Fibroblast of lung (primary cell): ENCODE measurements around the gene CIAO3. TPM values are rescaled to one million over a fixed set of nuclear protein-coding genes. Genes with fewer than 3 reads are reported as not detected.

Source experiments
- DNase-seq, 2 donors: peaks; one replicate each; pipeline versions ENCODE4 v3.0.0 to v3.0.0-alpha.2; 2010; ENCODE audit warnings: low read depth in 2 of 2
- H2AFZ ChIP-seq: 2 replicates; pipeline ENCODE4 v1.5.1; 2012; ENCODE audit warnings: low read length, control low read depth, inconsistent platforms
- H3K27ac ChIP-seq: 2 replicates; pipeline ENCODE4 v1.5.1; 2011; ENCODE audit warnings: low read length, control low read depth; ENCODE audit not compliant: insufficient read depth
- H3K27me3 ChIP-seq: 2 replicates; pipeline ENCODE4 v1.5.1; 2011; ENCODE audit warnings: mild to moderate bottlenecking, low read length; ENCODE audit not compliant: control insufficient read depth, insufficient read depth
- H3K36me3 ChIP-seq: 2 replicates; pipeline ENCODE4 v1.5.1; 2011; ENCODE audit warnings: low read length; ENCODE audit not compliant: control insufficient read depth, insufficient read depth
- H3K4me1 ChIP-seq: 2 replicates; pipeline ENCODE4 v1.5.1; 2011; ENCODE audit warnings: low read length; ENCODE audit not compliant: control insufficient read depth, insufficient read depth; ENCODE audit errors: extremely low read depth
- H3K4me2 ChIP-seq: 2 replicates; pipeline ENCODE4 v1.5.1; 2011; ENCODE audit warnings: low read length, control low read depth; ENCODE audit not compliant: insufficient read depth; ENCODE audit errors: extremely low read depth
- H3K4me3 ChIP-seq, 4 experiments: fragments of 200-600 bp in 1 of 4; sonication (generic) in 1 of 4; replicated peaks in 1 of 4; 2 replicates each; pipeline ENCODE4 v1.5.1; 2011 to 2016; ENCODE audit warnings: low read length in 4 of 4, low read depth in 3 of 4, mild to moderate bottlenecking in 3 of 4, control low read depth in 2 of 4, inconsistent platforms in 1 of 4, mixed read lengths in 1 of 4; ENCODE audit not compliant: insufficient read depth in 1 of 4; ENCODE audit errors: control extremely low read depth in 1 of 4
- H3K79me2 ChIP-seq: 2 replicates; pipeline ENCODE4 v1.5.1; 2012; ENCODE audit warnings: mild to moderate bottlenecking, low read length, inconsistent platforms; ENCODE audit not compliant: control insufficient read depth, insufficient read depth
- H3K9ac ChIP-seq: 2 replicates; pipeline ENCODE4 v1.5.1; 2011; ENCODE audit warnings: mild to moderate bottlenecking, low read length, control low read depth; ENCODE audit not compliant: insufficient read depth
- H3K9me3 ChIP-seq: 2 replicates; pipeline ENCODE4 v1.5.1; 2012; ENCODE audit warnings: low read depth, low read length; ENCODE audit not compliant: control insufficient read depth, insufficient read depth
- H4K20me1 ChIP-seq: 2 replicates; pipeline ENCODE4 v1.5.1; 2011; ENCODE audit warnings: low read length; ENCODE audit not compliant: control insufficient read depth, insufficient read depth; ENCODE audit errors: extremely low read depth
- EZH2 ChIP-seq: IDR thresholded peaks from 2 replicates; pipeline ENCODE4 v1.5.1; 2012; ENCODE audit warnings: low read length, control low read depth, mild to moderate bottlenecking; ENCODE audit errors: missing control alignments
- polyA plus RNA-seq, 2 donors: library from polyadenylated mRNA; depleted of rRNA in 1 of 2; stranded (reverse) in 1 of 2; unstranded in 1 of 2; fragments of >200 nt; gene quantifications; 2 replicates each; pipeline ENCODE4 v1.2.1, GENCODE V29; 2011 to 2012; ENCODE audit warnings: missing spikeins in 1 of 2
- total RNA-seq: library from RNA; depleted of rRNA; stranded (reverse); fragments of >200 nt; gene quantifications from 2 replicates; pipeline ENCODE4 v1.2.1, GENCODE V29; 2014
- TF ChIP-seq, protein P1 (sequence below), 2 donors: IDR thresholded peaks in 1 of 2; conservative IDR thresholded peaks in 1 of 2; 1 replicate in 1 of 2; 2 replicates in 1 of 2; pipeline ENCODE4 v1.5.1; 2011 to 2012; ENCODE audit warnings: low read length in 2 of 2, control low read depth in 1 of 2, inconsistent platforms in 1 of 2, low read depth in 1 of 2, mild to moderate bottlenecking in 1 of 2

CIAO3 gene
- total and polyA plus RNA-seq, 2 donors (not counting 1 experiment from before 2014, with no cell fraction given) = 9.3 to 31.0 TPM

DNA sequence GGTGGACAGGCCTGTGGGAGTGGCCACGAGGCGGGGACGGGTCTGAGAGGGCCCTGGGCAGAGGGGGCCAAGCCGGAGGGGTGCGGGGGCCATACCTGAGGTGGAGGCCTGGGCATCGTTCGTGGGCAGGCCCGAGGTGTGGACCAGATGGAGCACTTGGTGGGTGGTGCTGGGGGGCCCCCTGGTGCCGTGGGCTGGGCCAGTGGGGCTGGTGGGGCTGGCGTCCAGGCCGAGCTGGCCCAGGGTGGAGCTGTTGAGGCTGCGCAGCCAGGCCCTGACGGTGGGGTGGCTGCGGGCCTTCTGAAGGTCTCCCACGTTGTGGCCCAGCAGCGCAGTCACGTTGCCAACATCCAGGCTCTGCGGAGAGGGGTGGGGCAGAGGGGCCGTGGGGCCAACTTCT, 29.1 kb upstream of the CIAO3 start:
- H3K4me3 ChIP-seq = no peak overlapping the region
- TF ChIP-seq, protein P1, sequence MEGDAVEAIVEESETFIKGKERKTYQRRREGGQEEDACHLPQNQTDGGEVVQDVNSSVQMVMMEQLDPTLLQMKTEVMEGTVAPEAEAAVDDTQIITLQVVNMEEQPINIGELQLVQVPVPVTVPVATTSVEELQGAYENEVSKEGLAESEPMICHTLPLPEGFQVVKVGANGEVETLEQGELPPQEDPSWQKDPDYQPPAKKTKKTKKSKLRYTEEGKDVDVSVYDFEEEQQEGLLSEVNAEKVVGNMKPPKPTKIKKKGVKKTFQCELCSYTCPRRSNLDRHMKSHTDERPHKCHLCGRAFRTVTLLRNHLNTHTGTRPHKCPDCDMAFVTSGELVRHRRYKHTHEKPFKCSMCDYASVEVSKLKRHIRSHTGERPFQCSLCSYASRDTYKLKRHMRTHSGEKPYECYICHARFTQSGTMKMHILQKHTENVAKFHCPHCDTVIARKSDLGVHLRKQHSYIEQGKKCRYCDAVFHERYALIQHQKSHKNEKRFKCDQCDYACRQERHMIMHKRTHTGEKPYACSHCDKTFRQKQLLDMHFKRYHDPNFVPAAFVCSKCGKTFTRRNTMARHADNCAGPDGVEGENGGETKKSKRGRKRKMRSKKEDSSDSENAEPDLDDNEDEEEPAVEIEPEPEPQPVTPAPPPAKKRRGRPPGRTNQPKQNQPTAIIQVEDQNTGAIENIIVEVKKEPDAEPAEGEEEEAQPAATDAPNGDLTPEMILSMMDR (conservative IDR thresholded peaks at IDR 0.05 in 1 of 2, IDR thresholded peaks at IDR 0.05 in 1 of 2; ENCODE audit: low read depth in 1 of 2, low read length in 2 of 2) = no peak
- no peak for TF ChIP-seq EZH2
- H3K79me2 ChIP-seq = no peaks in the 10 kb centered on the region
- H3K9me3 ChIP-seq = no peaks in the 10 kb centered on the region
- no peak overlapping the region for H3K9ac ChIP-seq
- H3K27me3 ChIP-seq = no peaks in the 10 kb centered on the region
- no peak overlapping the region for H3K4me2 ChIP-seq
- H3K27ac ChIP-seq = no peak overlapping the region
- no peak for DNase-seq
- no peaks in the 10 kb centered on the region for H3K4me1 ChIP-seq
- no peak overlapping the region for H2AFZ ChIP-seq
- no peaks in the 10 kb centered on the region for H4K20me1 ChIP-seq
- no peaks in the 10 kb centered on the region for H3K36me3 ChIP-seq

DNA sequence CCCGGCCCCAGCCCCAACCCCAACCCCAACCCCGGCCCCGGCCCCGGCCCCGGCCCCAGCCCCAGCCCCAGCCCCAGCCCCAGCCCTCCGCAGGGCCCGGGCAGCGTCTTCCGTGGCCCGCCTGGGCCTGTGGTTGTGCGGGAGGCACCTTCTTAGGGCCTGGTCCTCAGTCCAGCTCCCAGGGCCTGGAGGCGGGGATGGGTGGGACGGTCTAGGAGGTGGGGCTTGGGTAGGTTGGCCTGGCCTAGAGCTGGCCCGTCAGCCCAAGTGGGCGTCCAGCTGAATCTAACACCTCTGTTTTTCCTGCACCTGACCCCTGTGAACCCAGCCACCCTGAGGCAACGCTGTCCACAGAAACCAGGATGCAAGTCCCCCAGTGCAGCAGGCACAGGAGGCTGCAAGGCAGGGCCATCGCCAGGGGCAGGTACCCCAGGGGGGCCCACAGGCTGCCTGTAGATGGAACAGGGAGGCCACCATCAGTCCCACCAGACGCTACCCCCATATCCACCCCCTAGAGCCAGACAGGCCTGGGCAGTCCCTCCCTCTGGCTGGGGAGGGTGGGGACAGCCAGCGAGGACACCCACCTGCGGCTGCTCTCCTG, 28.5 kb upstream of the CIAO3 start:
- no peak for TF ChIP-seq EZH2
- TF ChIP-seq, protein P1 (conservative IDR thresholded peaks at IDR 0.05 in 1 of 2, IDR thresholded peaks at IDR 0.05 in 1 of 2; ENCODE audit: low read depth in 1 of 2, low read length in 2 of 2) = no peak
- Histone ChIP-seq H3K4me2 (no peak overlapping the region), H4K20me1 (no peaks in the 10 kb centered on the region), H3K4me1 (no peaks in the 10 kb centered on the region), H3K9ac (no peak overlapping the region), H3K4me3 (no peak overlapping the region), H3K79me2 (no peaks in the 10 kb centered on the region), H3K27me3 (no peaks in the 10 kb centered on the region), H3K9me3 (no peaks in the 10 kb centered on the region), H2AFZ (no peak overlapping the region), H3K27ac (no peak overlapping the region), H3K36me3 (no peaks in the 10 kb centered on the region)
- no peak for DNase-seq

DNA sequence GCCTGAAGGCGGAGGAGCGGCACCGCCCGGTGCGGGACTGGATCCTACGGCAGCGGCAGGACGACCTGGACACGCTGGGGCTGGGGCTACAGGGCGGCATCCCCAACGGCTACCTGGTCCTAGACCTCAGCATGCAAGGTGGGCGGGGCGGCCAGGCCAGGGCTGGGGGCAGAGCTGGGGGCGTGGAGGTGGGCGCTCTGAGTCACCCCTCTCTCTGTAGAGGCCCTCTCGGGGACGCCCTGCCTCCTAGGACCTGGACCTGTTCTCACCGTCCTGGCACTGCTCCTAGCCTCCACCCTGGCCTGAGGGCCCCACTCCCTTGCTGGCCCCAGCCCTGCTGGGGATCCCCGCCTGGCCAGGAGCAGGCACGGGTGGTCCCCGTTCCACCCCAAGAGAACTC, 27.6 kb upstream of the CIAO3 start:
- H3K36me3 ChIP-seq = no peaks in the 10 kb centered on the region
- no peaks in the 10 kb centered on the region for H3K27me3 ChIP-seq
- no peaks in the 10 kb centered on the region for H3K79me2 ChIP-seq
- H3K27ac ChIP-seq = no peak overlapping the region
- H3K4me1 ChIP-seq = no peaks in the 10 kb centered on the region
- no peak overlapping the region for H2AFZ ChIP-seq
- no peak for DNase-seq
- no peak for TF ChIP-seq EZH2
- TF ChIP-seq, protein P1 (conservative IDR thresholded peaks at IDR 0.05 in 1 of 2, IDR thresholded peaks at IDR 0.05 in 1 of 2; ENCODE audit: low read depth in 1 of 2, low read length in 2 of 2) = no peak
- no peak overlapping the region for H3K9ac ChIP-seq
- no peak overlapping the region for H3K4me2 ChIP-seq
- no peaks in the 10 kb centered on the region for H4K20me1 ChIP-seq
- no peak overlapping the region for H3K4me3 ChIP-seq
- no peaks in the 10 kb centered on the region for H3K9me3 ChIP-seq
